ENCODE measurements around the gene PAMR1.

The PAMR1 gene

GRCh38 chr11:35387111-35387982 is 138.1 kb downstream of the PAMR1 start:
- Histone ChIP-seq H3K4me1 (ENCODE audit: control insufficient read depth, insufficient read depth, low read length) (peaks cover 8% of the 10 kb centered on the region), H3K36me3 (ENCODE audit: control insufficient read depth, insufficient read depth, low read length) (no peaks in the 10 kb centered on the region), H3K27ac (ENCODE audit: low read depth, low read length) (no peak overlapping the region), H3K9ac (ENCODE audit: low read length) (no peak overlapping the region), H3K9me3 (ENCODE audit: control insufficient read depth, insufficient read depth, low read depth, low read length) (no peaks in the 10 kb centered on the region), H3K27me3 (ENCODE audit: control insufficient read depth, insufficient read depth, low read length) (no peaks in the 10 kb centered on the region), H3K4me3 (ENCODE audit: low read depth, low read length) (no peak overlapping the region)

DNA sequence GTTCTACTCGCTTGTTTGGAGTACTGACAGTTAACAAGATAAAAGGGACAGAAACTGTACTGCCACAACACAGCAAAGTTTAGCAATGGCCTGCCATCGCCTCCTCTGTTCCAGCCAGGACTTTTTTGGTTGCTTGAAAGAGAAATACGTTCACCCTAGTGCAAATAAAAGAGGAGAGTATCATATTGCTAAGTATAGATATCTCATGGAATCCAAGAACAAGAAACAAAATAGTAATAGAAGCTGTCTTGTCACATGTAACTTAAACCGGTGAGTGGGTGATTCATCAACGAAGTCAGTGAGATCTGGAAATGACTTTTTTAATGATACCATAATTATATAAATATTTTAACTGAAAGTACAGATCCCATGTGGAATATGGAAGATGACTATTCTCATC is 141.5 kb downstream of the PAMR1 start:
- Histone ChIP-seq H3K9ac (ENCODE audit: low read length) (no peak overlapping the region), H3K27me3 (ENCODE audit: control insufficient read depth, insufficient read depth, low read length) (no peaks in the 10 kb centered on the region), H3K27ac (ENCODE audit: low read depth, low read length) (no peak overlapping the region), H3K4me3 (ENCODE audit: low read depth, low read length) (no peak overlapping the region), H3K4me1 (ENCODE audit: control insufficient read depth, insufficient read depth, low read length) (no peaks in the 10 kb centered on the region), H3K36me3 (ENCODE audit: control insufficient read depth, insufficient read depth, low read length) (no peaks in the 10 kb centered on the region), H3K9me3 (ENCODE audit: control insufficient read depth, insufficient read depth, low read depth, low read length) (no peaks in the 10 kb centered on the region)

Data from HUES6 (cell line).